Psoas muscle (tissue), 8 donors: ENCODE measurements around the gene SMCO2. TPM values are rescaled to one million over a fixed set of nuclear protein-coding genes. Genes with fewer than 3 reads are reported as not detected.

Experiments used
- ATAC-seq, 4 donors: fragments of 200-7000 bp; cut with Tn5 transposase; one replicate each; pipeline ENCODE4 v1.9.1; 2020; ENCODE audit warnings: moderate library complexity in 3 of 4, mild to moderate bottlenecking in 2 of 4
- DNase-seq, 2 donors: peaks; one replicate each; pipeline ENCODE4 v3.0.0-alpha.2; 2020
- H3K27ac ChIP-seq: fragments of 200-600 bp; one replicate; pipeline ENCODE4 v1.8.0; 2022
- H3K27me3 ChIP-seq, 3 donors: fragments of 200-600 bp in 1 of 3; one replicate each; pipeline versions ENCODE4 v1.6.1 to v1.8.0; 2013 to 2022; ENCODE audit warnings: low read length in 2 of 3, mild to moderate bottlenecking in 2 of 3, moderate library complexity in 1 of 3; ENCODE audit not compliant: insufficient read depth in 3 of 3
- H3K36me3 ChIP-seq, 2 donors: fragments of 200-600 bp in 1 of 2; one replicate each; pipeline versions ENCODE4 v1.6.1 to v1.8.0; 2013 to 2022; ENCODE audit warnings: low read depth in 1 of 2, mild to moderate bottlenecking in 1 of 2, moderate library complexity in 1 of 2; ENCODE audit not compliant: insufficient read depth in 1 of 2
- H3K4me1 ChIP-seq: fragments of 200-600 bp; one replicate; pipeline ENCODE4 v1.8.0; 2022
- H3K4me3 ChIP-seq: fragments of 200-600 bp; one replicate; pipeline ENCODE4 v1.8.0; 2022; ENCODE audit warnings: mild to moderate bottlenecking
- H3K9me3 ChIP-seq: fragments of 200-600 bp; one replicate; pipeline ENCODE4 v1.8.0; 2022
- CTCF ChIP-seq: fragments of 200-600 bp; IDR thresholded peaks from one replicate; pipeline ENCODE4 v1.8.0; 2022; ENCODE audit warnings: antibody characterized with exemption
- WGBS, 3 donors: extraction: QIAGEN DNeasy Blood & Tissue Kit; methylation state at CpG; one replicate each; pipeline versions ENCODE4 v1.1.6 to v1.1.7; 2013; 5-methylcytosine and 5-hydroxymethylcytosine counted together
- intact Hi-C, 2 donors: fragments of 100-400 bp; cut with DNase I; formaldehyde crosslinking; loops; one replicate each; pipeline versions ENCODE4 v1.11.0 to v1.14.2; 2022
- polyA plus RNA-seq, 3 donors: library from polyadenylated mRNA; stranded (reverse); fragments of 200-250 nt; gene quantifications; one replicate each; pipeline ENCODE4 v1.2.3, GENCODE V29; 2013
- total RNA-seq, 4 donors: library from RNA; stranded (reverse); fragmentation: NEBNext Ultra II Directional in 2 of 4; extraction: Animal tissue kit (Norgen Biotek cat#: 25700) in 2 of 4; gene quantifications; one replicate each; pipeline versions ENCODE4 v1.2.1 to v1.2.4, GENCODE V29; 2021 to 2023
- donor health status: healthy with polysubstance abuse.
- donor health status: DM: no; HTN: no; CAD: no; lungs with moderate emphysema.
- donor health status: Bipolar disorder and iron deficiency.
- donor health status: healthy.
- donor health status: DM: yes; HTN: yes; CAD: no.
- donor health status: DM: no; HTN: no; CAD: no.
- donor health status: DM: no; HTN: no; CAD: no.
- donor health status: DM: yes; HTN: yes; CAD: no.

The SMCO2 gene
- total and polyA plus RNA-seq, 7 donors: not detected

- intact Hi-C loops: no loop called here
- ATAC-seq (no peak), DNase-seq (no peak)
- TF ChIP-seq CTCF: no peak
- WGBS, 3 donors: 86 to 94% (median 90%) methylated on average over 2 of the region's 2 CpGs
- no peak overlapping the region for H3K27ac ChIP-seq
- no peaks in the 10 kb centered on the region for H3K9me3 ChIP-seq
- H3K27me3 ChIP-seq: peaks cover 0 to 2% (median 0%) of the 10 kb centered on the region in 3 donors
- no peak overlapping the region for H3K4me3 ChIP-seq
- H3K36me3 ChIP-seq: no peaks in the 10 kb centered on the region
- no peaks in the 10 kb centered on the region for H3K4me1 ChIP-seq
Measured at GRCh38 chr12:27422697-27423096, 23.8 kb upstream of the SMCO2 start.

DNA sequence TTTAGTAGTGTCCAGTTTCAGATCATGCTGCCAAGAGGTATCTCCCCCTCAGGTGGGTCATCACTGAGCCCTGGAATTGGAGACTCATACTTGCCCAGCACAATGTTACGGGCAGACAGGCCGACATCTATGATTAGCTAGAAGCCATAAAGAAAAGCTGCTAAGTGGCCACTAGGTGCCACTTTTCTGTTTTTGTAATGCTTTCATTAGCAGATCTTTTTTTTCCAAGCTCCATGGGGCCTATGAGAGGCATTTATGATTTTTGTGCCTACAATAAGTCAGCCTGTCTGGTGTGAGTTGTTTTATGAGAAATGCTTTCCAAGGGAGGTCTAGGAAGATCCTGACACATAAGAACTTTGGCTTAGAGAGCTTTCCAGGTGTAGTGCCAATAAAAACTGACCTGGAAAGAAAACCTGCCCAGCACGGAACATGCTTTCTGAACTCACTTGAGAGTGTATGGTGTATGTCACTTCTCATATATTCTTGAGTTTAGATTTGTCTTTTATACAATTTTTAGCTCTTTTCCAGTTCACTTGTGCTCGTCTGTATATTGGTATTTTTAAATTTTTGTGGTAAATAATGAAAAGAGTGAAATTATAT lies 21.8 kb upstream of the SMCO2 start:
- intact Hi-C loops: no loop called here
- no peaks in the 10 kb centered on the region for H3K36me3 ChIP-seq
- peaks cover 0 to 3% (median 0%) of the 10 kb centered on the region in 3 donors for H3K27me3 ChIP-seq
- H3K4me3 ChIP-seq: no peak overlapping the region
- no peaks in the 10 kb centered on the region for H3K9me3 ChIP-seq
- H3K4me1 ChIP-seq: no peaks in the 10 kb centered on the region
- ATAC-seq (peak in 3 of 4 donors; percentile 65 to 88 (median 68)), DNase-seq (no peak)
- TF ChIP-seq CTCF: peak; percentile 58
- 54 to 71% (median 59%) methylated on average over 4 of the region's 4 CpGs for WGBS, 3 donors
- no peak overlapping the region for H3K27ac ChIP-seq

DNA sequence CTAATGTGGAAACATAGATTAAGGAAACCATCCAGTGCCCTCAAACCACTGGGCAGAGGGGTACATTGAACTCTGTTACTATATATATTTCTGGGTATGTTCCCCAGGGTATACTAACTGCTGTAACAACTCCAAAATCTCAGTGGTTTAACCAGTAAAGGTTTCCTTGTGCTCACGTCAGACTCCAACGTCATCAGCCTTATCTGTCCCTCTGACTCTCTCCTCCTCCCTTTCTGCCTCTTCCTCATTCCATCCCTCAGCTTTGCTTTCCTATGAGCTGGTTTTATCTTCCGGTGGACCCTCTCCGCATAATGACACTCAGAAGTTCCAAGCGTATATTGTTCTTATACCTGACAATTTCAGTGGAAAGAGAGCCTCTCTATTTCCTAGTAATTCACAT lies 21.2 kb upstream of the SMCO2 start:
- WGBS, 3 donors: 91 to 97% (median 93%) methylated on average over 5 of the region's 5 CpGs
- Histone ChIP-seq H3K27me3 (peaks cover 0 to 6% (median 0%) of the 10 kb centered on the region in 3 donors), H3K36me3 (no peaks in the 10 kb centered on the region), H3K4me3 (no peak overlapping the region), H3K4me1 (no peaks in the 10 kb centered on the region), H3K9me3 (no peaks in the 10 kb centered on the region), H3K27ac (no peak overlapping the region)
- ATAC-seq (no peak), DNase-seq (no peak)
- intact Hi-C loops: no loop called here
- TF ChIP-seq CTCF: no peak

GRCh38 chr12:27426743-27427487 lies 19.6 kb upstream of the SMCO2 start:
- H3K27me3 ChIP-seq: peaks cover 0 to 6% (median 0%) of the 10 kb centered on the region in 3 donors
- no peak overlapping the region for H3K27ac ChIP-seq
- intact Hi-C loops: no loop called here
- no peak overlapping the region for H3K4me3 ChIP-seq
- H3K9me3 ChIP-seq: no peaks in the 10 kb centered on the region
- no peak for ATAC-seq
- no peak for TF ChIP-seq CTCF
- 92 to 97% (median 95%) methylated on average over 6 of the region's 6 CpGs for WGBS, 3 donors
- H3K4me1 ChIP-seq: no peaks in the 10 kb centered on the region
- no peaks in the 10 kb centered on the region for H3K36me3 ChIP-seq
- DNase-seq: no peak
